ENCODE results near the gene NUCKS1. TPM values are rescaled to one million over a fixed set of nuclear protein-coding genes. Genes with fewer than 3 reads are reported as not detected.
A peak's percentile ranks its signal among the peaks of the same experiment; 100 is the strongest.

NUCKS1 gene
- total and polyA plus RNA-seq, 2 of the 13 experiments (the other 11 are each of a cell fraction or from before 2014, with no cell fraction given), result 35.5 to 117 TPM

DNA sequence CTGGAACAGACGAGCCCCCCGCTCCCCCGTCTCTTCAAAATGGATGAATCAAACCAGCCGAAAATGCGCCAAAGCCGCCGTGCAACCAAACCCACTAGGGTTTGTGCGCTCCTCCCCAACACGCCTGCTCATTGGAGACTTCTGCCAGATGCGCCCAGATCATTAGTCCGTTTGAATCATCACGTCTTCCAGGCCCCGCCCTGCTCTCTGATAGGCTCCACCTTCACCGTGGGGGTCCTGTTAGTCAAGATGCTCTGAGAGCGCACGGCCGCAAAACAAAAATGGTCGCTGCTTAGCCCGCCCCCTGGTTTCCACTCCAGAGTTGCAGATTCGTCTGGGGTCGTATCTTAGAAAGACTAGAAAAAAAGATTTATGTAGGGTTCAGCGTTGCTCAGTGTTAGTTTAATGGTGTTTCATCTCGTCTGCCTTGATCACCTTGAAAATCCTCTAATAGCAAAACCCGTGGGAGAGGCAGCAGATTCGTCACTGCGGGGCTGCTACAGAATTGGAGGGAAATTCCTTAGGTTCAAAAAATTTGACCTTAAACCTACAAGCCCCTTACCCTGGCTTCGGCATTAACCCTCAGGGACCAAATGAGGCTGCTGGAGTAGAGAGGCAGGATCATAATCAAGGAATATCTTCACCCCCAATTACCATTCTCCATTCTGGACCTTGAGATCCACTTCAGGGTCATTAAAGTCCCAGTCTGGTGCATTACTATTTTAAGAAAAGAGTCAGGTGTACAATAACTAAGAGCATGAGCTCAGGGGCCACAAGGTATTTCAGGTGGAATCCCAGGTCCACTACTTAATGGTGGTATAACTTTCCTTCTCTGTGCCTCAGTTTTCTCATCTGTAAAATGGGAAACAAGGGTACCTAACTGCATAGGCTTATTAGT, at the start of gene NUCKS1 (continued):
- TF ChIP-seq ZSCAN21 (CRISPR knock-in tag; IDR thresholded peaks at IDR 0.05; ENCODE audit: borderline replicate concordance), result 0 out of 2 replicates have a peak, but pooled peaks have one; percentile 68
- TF ChIP-seq PHF20 (CRISPR knock-in tag; IDR thresholded peaks at IDR 0.05), result peak; percentile 80
- TF ChIP-seq FOXP1 (IDR thresholded peaks at IDR 0.05), result no peak
- peak; percentile 32; the same call in 1 of the 2 replicates for TF ChIP-seq FOXP1 (CRISPR knock-in tag; IDR thresholded peaks at IDR 0.05)
- peak; percentile 53; the same call in 1 of the 2 replicates for TF ChIP-seq ETV6 (CRISPR knock-in tag; conservative IDR thresholded peaks at IDR 0.05)
- peak; percentile 66; the same call in 1 of the 2 replicates for TF ChIP-seq NCOR1 (IDR thresholded peaks at IDR 0.05; ENCODE audit: borderline replicate concordance, low read length)
- TF ChIP-seq ZNF501 (CRISPR knock-in tag; IDR thresholded peaks at IDR 0.05), result peak; percentile 57; the same call in 1 of the 2 replicates
- peak in 1 of 2 experiments; percentile 62; a peak in 1 of 4 replicates for TF ChIP-seq KLF16 (CRISPR knock-in tag; IDR thresholded peaks at IDR 0.05)
- no peak for TF ChIP-seq FOXC1 (CRISPR knock-in tag; IDR thresholded peaks at IDR 0.05; ENCODE audit: borderline replicate concordance)
- TF ChIP-seq STAG1 (CRISPR knock-in tag; IDR thresholded peaks at IDR 0.05), result no peak
- TF ChIP-seq, protein P1, sequence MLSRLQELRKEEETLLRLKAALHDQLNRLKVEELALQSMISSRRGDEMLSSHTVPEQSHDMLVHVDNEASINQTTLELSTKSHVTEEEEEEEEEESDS (CRISPR knock-in tag; IDR thresholded peaks at IDR 0.05; ENCODE audit: borderline replicate concordance), result 0 out of 2 replicates have a peak, but pooled peaks have one; percentile 10
- TF ChIP-seq SOX13 (IDR thresholded peaks at IDR 0.05), result peak; percentile 94
- no peak for TF ChIP-seq SOX13 (CRISPR knock-in tag; conservative IDR thresholded peaks at IDR 0.05 in 1 of 2, IDR thresholded peaks at IDR 0.05 in 1 of 2)
- TF ChIP-seq SP2 (CRISPR knock-in tag; IDR thresholded peaks at IDR 0.05), result peak; percentile 89
- TF ChIP-seq, protein P2, sequence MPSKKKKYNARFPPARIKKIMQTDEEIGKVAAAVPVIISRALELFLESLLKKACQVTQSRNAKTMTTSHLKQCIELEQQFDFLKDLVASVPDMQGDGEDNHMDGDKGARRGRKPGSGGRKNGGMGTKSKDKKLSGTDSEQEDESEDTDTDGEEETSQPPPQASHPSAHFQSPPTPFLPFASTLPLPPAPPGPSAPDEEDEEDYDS (CRISPR knock-in tag; IDR thresholded peaks at IDR 0.05), result peak; percentile 67
- no peak for TF ChIP-seq MYNN (CRISPR knock-in tag; IDR thresholded peaks at IDR 0.05; ENCODE audit: low read depth)
- TF ChIP-seq HNF1A (IDR thresholded peaks at IDR 0.05; ENCODE audit: low read depth), result 0 out of 2 replicates have a peak, but pooled peaks have one; percentile 21
- no peak for TF ChIP-seq HNF1A (CRISPR knock-in tag; IDR thresholded peaks at IDR 0.05; ENCODE audit: borderline replicate concordance)
- TF ChIP-seq HMGA1 (CRISPR knock-in tag; conservative IDR thresholded peaks at IDR 0.05), result no peak
- no peak for TF ChIP-seq GABPA (IDR thresholded peaks at IDR 0.05; ENCODE audit: low read depth, low read length)
- peak; percentile 54; the same call in 1 of the 2 replicates for TF ChIP-seq GABPA (CRISPR knock-in tag; IDR thresholded peaks at IDR 0.05; ENCODE audit: low read depth)
- no peak; the same call in none of the 2 replicates for TF ChIP-seq ZFY (CRISPR knock-in tag; IDR thresholded peaks at IDR 0.05)
- no peak for TF ChIP-seq NFIB (CRISPR knock-in tag; IDR thresholded peaks at IDR 0.05; ENCODE audit: borderline replicate concordance)
- TF ChIP-seq, protein P3, sequence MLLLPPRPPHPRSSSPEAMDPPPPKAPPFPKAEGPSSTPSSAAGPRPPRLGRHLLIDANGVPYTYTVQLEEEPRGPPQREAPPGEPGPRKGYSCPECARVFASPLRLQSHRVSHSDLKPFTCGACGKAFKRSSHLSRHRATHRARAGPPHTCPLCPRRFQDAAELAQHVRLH (CRISPR knock-in tag; IDR thresholded peaks at IDR 0.05; ENCODE audit: borderline replicate concordance, low read depth), result peak; percentile 72; the same call in 1 of the 2 replicates
- TF ChIP-seq NCOA1 (CRISPR knock-in tag; IDR thresholded peaks at IDR 0.05), result 0 out of 2 replicates have a peak, but pooled peaks have one; percentile 51
- peak; percentile 65 for TF ChIP-seq MAX (IDR thresholded peaks at IDR 0.05)

Data from HepG2 (cell line).